Astrocyte of the cerebellum (primary cell): ENCODE data around the gene ZNF778.

Experiments
- DNase-seq: peaks from one replicate; pipeline ENCODE4 v3.0.0-alpha.2; 2011; ENCODE audit warnings: low read depth
- H3K4me3 ChIP-seq: 2 replicates; pipeline ENCODE4 v1.5.1; 2011; ENCODE audit warnings: mild to moderate bottlenecking, low read depth, low read length, moderate library complexity
- in situ Hi-C: cut with HindIII; loops from 2 replicates; pipeline ENCODE4 v1.10.0; 2017; ENCODE audit warnings: low sequenced_read_pairs
- TF ChIP-seq, protein P1 (sequence below): IDR thresholded peaks from 2 replicates; pipeline ENCODE4 v1.5.1; 2012; ENCODE audit warnings: low read length, low read depth, moderate library complexity, mild to moderate bottlenecking; ENCODE audit errors: missing control alignments

Gene ZNF778

DNA sequence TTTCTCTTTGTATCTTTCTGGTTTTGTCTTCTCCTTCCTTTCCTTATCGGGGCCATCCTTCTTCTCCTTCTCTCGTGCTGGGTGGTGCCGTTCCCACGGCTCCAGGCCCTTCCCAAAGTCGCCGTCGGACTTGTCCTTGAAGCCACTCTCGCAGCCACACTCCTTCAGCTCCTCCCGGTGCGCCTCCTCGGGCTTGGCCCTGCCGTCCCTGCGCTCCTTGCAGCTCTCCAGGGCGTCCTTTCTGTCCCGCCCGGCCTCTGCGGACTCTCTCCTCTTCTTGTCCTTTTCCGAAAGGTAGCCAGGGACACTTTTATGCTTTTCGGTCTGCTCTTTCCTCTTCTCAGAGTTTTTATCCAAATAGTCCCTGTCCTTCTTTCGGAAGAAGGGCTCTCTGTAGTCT, 65.9 kb downstream of the ZNF778 start:
- in situ Hi-C loops = loop anchor here (25.0 kb wide), 1 partner anchor 404 kb away; the partner anchor contains the start of gene CDK10
- no peak overlapping the region for H3K4me3 ChIP-seq
- TF ChIP-seq, protein P1, sequence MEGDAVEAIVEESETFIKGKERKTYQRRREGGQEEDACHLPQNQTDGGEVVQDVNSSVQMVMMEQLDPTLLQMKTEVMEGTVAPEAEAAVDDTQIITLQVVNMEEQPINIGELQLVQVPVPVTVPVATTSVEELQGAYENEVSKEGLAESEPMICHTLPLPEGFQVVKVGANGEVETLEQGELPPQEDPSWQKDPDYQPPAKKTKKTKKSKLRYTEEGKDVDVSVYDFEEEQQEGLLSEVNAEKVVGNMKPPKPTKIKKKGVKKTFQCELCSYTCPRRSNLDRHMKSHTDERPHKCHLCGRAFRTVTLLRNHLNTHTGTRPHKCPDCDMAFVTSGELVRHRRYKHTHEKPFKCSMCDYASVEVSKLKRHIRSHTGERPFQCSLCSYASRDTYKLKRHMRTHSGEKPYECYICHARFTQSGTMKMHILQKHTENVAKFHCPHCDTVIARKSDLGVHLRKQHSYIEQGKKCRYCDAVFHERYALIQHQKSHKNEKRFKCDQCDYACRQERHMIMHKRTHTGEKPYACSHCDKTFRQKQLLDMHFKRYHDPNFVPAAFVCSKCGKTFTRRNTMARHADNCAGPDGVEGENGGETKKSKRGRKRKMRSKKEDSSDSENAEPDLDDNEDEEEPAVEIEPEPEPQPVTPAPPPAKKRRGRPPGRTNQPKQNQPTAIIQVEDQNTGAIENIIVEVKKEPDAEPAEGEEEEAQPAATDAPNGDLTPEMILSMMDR = no peak
- no peak for DNase-seq

DNA sequence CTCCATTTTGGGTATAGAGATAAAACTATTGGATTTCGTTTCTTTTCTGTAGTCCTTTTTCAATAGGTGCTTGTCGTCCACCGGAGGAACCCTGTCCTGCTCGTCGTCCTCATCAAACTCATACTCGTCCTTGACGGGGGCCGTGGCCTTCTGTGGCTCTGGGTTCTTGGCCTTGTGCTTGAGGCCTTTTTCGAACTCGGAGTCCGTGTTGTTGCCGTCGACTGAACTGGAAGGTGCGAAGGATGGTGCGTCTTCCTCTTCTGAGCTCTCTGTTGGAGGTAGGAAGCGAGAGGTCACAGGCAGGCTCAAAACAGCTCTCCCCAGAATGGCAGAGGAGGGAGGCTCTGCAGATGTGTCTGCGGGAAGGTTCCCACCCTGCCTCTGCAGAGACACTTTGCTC, 67.9 kb downstream of the ZNF778 start:
- in situ Hi-C loops = loop anchor here (25.0 kb wide), 1 partner anchor 402 kb away; the partner anchor contains the start of gene CDK10
- no peak for DNase-seq
- TF ChIP-seq, protein P1 = no peak
- H3K4me3 ChIP-seq = no peak overlapping the region

DNA sequence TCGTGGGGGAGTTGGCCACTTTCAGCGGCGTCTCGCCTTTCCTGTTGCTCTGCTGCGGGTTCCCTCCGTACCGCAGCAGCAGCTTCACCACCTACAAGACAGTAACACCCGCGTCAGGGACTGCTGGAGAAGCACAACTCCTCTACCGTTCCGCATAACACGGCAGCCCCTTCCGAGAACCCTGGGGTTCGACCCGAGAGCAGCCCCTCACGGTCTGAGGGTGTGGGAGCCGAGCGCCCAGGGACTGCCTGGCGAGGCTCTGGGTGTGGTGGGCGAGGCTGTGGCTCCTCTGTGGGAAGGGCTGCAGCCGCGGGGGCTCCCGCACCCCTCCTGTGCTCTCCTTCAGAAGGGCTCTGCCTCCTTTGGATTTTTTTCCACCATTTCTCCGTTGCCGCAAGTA, 68.6 kb downstream of the ZNF778 start:
- no peak overlapping the region for H3K4me3 ChIP-seq
- no peak for DNase-seq
- in situ Hi-C loops = loop anchor here (25.0 kb wide), 1 partner anchor 401 kb away; the partner anchor contains the start of gene CDK10
- TF ChIP-seq, protein P1 = no peak
